Stimulated activated CD4-positive, alpha-beta T cell treated with anti-CD3 and anti-CD28 coated beads, Interleukin-4, amount 100 ng/mL, for 24 hours (primary cell): ENCODE data around the gene REPIN1.

ENCODE experiments used
- DNase-seq: peaks from one replicate; pipeline ENCODE4 v3.0.0-alpha.2; 2020

Gene REPIN1

GRCh38 chr7:150409300-150410030 lies 40.8 kb downstream of the REPIN1 start:
- no peak for DNase-seq

GRCh38 chr7:150410131-150410530 lies 41.5 kb downstream of the REPIN1 start:
- no peak for DNase-seq

- no peak for DNase-seq
Measured at GRCh38 chr7:150410680-150411346, 42.2 kb downstream of the REPIN1 start.

GRCh38 chr7:150411606-150412005 lies 43.0 kb downstream of the REPIN1 start:
- no peak for DNase-seq

- DNase-seq = no peak
Measured at GRCh38 chr7:150412016-150412415, 43.4 kb downstream of the REPIN1 start.

- DNase-seq = no peak
Measured at GRCh38 chr7:150412518-150413488, 44.2 kb downstream of the REPIN1 start.

GRCh38 chr7:150413640-150414081 lies 45.0 kb downstream of the REPIN1 start:
- no peak for DNase-seq

GRCh38 chr7:150415161-150416153 lies 46.8 kb downstream of the REPIN1 start:
- DNase-seq = no peak

GRCh38 chr7:150417239-150417638 lies 48.6 kb downstream of the REPIN1 start:
- no peak for DNase-seq

GRCh38 chr7:150417863-150418262 lies 49.2 kb downstream of the REPIN1 start:
- no peak for DNase-seq

- no peak for DNase-seq
Measured at GRCh38 chr7:150420242-150420641, 51.6 kb downstream of the REPIN1 start.

GRCh38 chr7:150420987-150421674 lies 52.5 kb downstream of the REPIN1 start:
- peak; percentile 90 for DNase-seq

GRCh38 chr7:150421831-150422230 lies 53.2 kb downstream of the REPIN1 start:
- DNase-seq = no peak
